Esophagus (tissue), 2 donors: ENCODE data around the gene SLC35A3. TPM values are rescaled to one million over a fixed set of nuclear protein-coding genes. Genes with fewer than 3 reads are reported as not detected.

Experiments
- H3K27ac ChIP-seq, 2 donors: one replicate each; pipeline ENCODE4 v1.5.1; 2013; ENCODE audit warnings: low read depth in 2 of 2, mild to moderate bottlenecking in 2 of 2, inconsistent platforms in 1 of 2, low read length in 1 of 2, moderate library complexity in 1 of 2
- H3K27me3 ChIP-seq, 2 donors: one replicate each; pipeline ENCODE4 v1.6.1; 2013; ENCODE audit warnings: low read length in 2 of 2, control low read depth in 1 of 2, mild to moderate bottlenecking in 1 of 2; ENCODE audit not compliant: insufficient read depth in 2 of 2, control insufficient read depth in 1 of 2
- H3K36me3 ChIP-seq, 2 donors: one replicate each; pipeline ENCODE4 v1.6.1; 2013; ENCODE audit warnings: low read length in 1 of 2; ENCODE audit not compliant: control insufficient read depth in 2 of 2, insufficient read depth in 2 of 2
- H3K4me1 ChIP-seq, 2 donors: one replicate each; pipeline ENCODE4 v1.6.1; 2013; ENCODE audit warnings: low read length in 1 of 2; ENCODE audit not compliant: control insufficient read depth in 2 of 2, insufficient read depth in 2 of 2
- H3K4me3 ChIP-seq, 2 donors: one replicate each; pipeline ENCODE4 v1.5.1; 2013; ENCODE audit warnings: low read length in 2 of 2, mild to moderate bottlenecking in 2 of 2, low read depth in 1 of 2, moderate library complexity in 1 of 2
- H3K9me3 ChIP-seq, 2 donors: one replicate each; pipeline ENCODE4 v1.6.1; 2013; ENCODE audit warnings: mild to moderate bottlenecking in 2 of 2, low read depth in 1 of 2, low read length in 1 of 2, moderate library complexity in 1 of 2; ENCODE audit not compliant: control insufficient read depth in 2 of 2, insufficient read depth in 1 of 2
- WGBS, 2 donors: extraction: QIAGEN DNeasy Blood & Tissue Kit; methylation state at CpG; one replicate each; pipeline ENCODE4 v1.1.7; 2013; 5-methylcytosine and 5-hydroxymethylcytosine counted together
- polyA plus RNA-seq, 2 donors: library from polyadenylated mRNA; stranded (reverse); fragments of 200-250 nt; gene quantifications; one replicate each; pipeline ENCODE4 v1.2.3, GENCODE V29; 2013
- donor health status: healthy with polysubstance abuse.
- donor health status: Bipolar disorder and iron deficiency.

SLC35A3 gene
- polyA plus RNA-seq, 2 donors: 9.4 to 16.7 TPM

- Histone ChIP-seq H3K4me3 (no peak overlapping the region), H3K9me3 (no peaks in the 10 kb centered on the region), H3K27me3 (no peaks in the 10 kb centered on the region), H3K27ac (no peak overlapping the region), H3K4me1 (no peaks in the 10 kb centered on the region), H3K36me3 (peaks cover 2 to 8% of the 10 kb centered on the region in 2 donors)
- WGBS, 2 donors: 56 to 82% methylated on average over 3 of the region's 3 CpGs
Observed at GRCh38 chr1:100080331-100080730, 110.5 kb downstream of the SLC35A3 start.

Other genes with a start within 250 kb of the SLC35A3 start
- 1 to 10 TPM; 2.3 to 5.2 TPM for gene FRRS1, start 203.4 kb upstream of the SLC35A3 start, polyA plus RNA-seq
- gene AGL, start 119.6 kb upstream of the SLC35A3 start, polyA plus RNA-seq: 1 to 10 TPM; 7.2 to 8.9 TPM
- 1 to 10 TPM; 1.9 to 2.0 TPM for gene SASS6, start 162.9 kb downstream of the SLC35A3 start, polyA plus RNA-seq
- 10 to 100 TPM in 1 of 2 donors, 1 to 10 TPM in 1; 7.5 to 11.7 TPM for gene TRMT13, start 163.2 kb downstream of the SLC35A3 start, polyA plus RNA-seq
- 1 to 10 TPM in 1 of 2 donors, under 1 TPM in 1; 0.41 to 1.2 TPM for gene LRRC39, start 208.3 kb downstream of the SLC35A3 start, polyA plus RNA-seq